GM13977 (cell line): ENCODE data around the gene TMEM117.

Experiments
- DNase-seq: peaks from one replicate; pipeline ENCODE4 v3.0.0; 2012; ENCODE audit warnings: low spot score
- in situ Hi-C: fragments of 300-500 bp; cut with MboI; formaldehyde crosslinking; loops from one replicate; pipeline ENCODE4 v1.12.0; 2022; ENCODE audit warnings: low sequenced_read_pairs, low pct_unique_long_range_greater_than_20kb, mixed read lengths, inconsistent platforms; ENCODE audit not compliant: unreplicated experiment
- TF ChIP-seq, protein P1 (sequence below): IDR thresholded peaks from 2 replicates; pipeline ENCODE4 v1.5.1; 2012; ENCODE audit warnings: mild to moderate bottlenecking, control low read depth; ENCODE audit not compliant: insufficient read depth; ENCODE audit errors: extremely low read depth, missing control alignments

TMEM117 gene

GRCh38 chr12:43964033-43964432, 128.2 kb downstream of the TMEM117 start:
- in situ Hi-C loops: no loop called here

GRCh38 chr12:43964961-43965360, 129.1 kb downstream of the TMEM117 start:
- in situ Hi-C loops: no loop called here
- DNase-seq: no peak
- TF ChIP-seq, protein P1, sequence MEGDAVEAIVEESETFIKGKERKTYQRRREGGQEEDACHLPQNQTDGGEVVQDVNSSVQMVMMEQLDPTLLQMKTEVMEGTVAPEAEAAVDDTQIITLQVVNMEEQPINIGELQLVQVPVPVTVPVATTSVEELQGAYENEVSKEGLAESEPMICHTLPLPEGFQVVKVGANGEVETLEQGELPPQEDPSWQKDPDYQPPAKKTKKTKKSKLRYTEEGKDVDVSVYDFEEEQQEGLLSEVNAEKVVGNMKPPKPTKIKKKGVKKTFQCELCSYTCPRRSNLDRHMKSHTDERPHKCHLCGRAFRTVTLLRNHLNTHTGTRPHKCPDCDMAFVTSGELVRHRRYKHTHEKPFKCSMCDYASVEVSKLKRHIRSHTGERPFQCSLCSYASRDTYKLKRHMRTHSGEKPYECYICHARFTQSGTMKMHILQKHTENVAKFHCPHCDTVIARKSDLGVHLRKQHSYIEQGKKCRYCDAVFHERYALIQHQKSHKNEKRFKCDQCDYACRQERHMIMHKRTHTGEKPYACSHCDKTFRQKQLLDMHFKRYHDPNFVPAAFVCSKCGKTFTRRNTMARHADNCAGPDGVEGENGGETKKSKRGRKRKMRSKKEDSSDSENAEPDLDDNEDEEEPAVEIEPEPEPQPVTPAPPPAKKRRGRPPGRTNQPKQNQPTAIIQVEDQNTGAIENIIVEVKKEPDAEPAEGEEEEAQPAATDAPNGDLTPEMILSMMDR: no peak

More at GRCh38 chr12:43964033-43964432, 128.2 kb downstream of the TMEM117 start:
- TF ChIP-seq, protein P1: no peak
- DNase-seq: no peak

DNA sequence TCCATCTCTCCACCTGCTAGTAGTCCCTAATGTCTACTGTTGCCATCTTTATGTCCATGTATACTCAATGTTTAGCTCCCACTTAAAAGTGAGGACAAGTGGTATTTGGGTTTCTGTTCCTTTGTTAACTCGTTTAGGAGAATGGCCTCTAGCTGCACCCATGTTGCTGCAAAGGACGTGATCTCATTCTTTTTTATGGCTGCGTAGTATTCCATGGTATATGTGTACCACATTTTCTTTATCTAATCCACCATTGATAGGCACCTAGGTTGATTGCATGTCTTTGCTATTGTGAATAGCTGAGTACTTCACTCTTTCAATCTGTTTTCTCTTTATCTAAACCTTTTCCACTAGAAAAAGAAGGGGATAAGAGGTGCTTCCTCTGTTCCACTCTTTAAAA, 130.0 kb downstream of the TMEM117 start:
- DNase-seq: no peak
- TF ChIP-seq, protein P1: no peak
- in situ Hi-C loops: no loop called here

DNA sequence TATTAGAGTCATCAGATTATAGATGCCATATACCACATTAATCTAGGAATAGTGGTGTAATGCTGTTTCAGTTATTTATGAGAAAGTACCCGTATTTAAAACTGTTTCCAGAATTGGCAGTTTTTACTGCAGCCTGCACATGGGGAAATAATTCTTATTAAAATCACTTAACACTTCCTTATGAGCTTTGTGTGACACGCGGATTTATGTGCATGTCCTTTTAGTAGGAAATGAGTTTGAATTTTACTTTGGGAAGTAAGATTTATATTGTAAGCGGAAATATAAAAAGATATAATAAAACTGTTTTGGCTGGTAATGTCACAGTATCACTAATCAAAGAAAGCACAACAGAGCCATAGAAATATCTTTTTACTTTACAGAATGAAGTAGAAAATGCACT, 132.9 kb downstream of the TMEM117 start:
- in situ Hi-C loops: no loop called here
- no peak for DNase-seq
- TF ChIP-seq, protein P1: no peak

DNA sequence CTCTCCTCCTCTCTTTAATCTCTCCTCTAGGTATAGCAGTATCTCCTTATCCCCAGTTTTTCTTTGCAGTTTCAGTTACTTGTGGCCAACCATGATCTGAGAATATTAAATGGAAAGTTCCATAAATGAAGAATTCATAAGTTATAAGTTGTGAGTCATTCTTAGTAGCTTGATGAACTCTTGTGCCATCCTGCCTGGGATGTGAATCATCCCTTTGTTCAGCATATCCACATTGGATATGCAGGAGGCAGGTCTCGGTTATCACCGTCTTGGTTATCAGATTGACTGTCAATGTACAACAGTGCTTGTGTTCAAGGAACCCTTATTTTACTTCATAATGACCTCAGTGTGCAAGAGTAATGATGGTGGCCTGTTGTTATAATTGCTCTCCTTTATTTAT, 134.0 kb downstream of the TMEM117 start:
- TF ChIP-seq, protein P1: no peak
- no peak for DNase-seq
- in situ Hi-C loops: no loop called here

DNA sequence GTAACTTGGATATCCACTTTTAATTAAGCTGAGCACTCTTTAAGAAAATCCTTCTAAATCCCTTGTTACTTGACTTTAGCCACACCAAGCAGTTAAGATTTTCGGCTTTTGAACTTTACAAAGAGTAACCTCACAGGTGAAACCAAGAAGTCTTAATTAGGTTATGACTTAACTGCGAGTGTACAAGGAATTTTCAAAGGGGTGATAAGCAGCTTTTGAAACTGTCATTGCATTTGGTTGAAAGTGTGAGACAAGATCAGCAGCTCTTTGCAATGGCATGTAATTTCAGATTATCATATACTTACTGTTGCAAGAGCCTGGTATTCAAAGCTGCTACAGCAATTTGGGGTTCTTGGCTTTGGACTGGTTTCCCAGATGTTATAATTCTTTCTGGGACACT, 137.5 kb downstream of the TMEM117 start:
- in situ Hi-C loops: no loop called here
- TF ChIP-seq, protein P1: no peak
- no peak for DNase-seq

DNA sequence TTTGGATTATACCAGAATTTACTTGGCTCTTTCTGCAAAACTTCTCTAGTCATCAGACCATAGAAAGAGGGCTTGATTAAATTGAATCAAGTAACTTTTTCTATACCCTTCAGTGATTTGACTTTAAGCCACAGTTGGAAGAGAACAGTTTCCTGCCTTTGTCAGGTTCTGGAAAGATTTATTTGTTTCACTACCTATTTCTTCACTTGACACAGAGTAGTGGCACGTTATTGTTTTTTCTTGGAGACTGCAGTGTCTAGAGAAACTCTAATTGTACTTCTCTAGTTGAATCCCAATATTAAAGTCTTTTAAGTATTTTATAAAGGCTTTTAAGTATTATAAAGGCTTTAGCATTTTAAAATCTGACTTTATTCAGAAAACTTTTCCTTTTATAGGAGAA, 138.1 kb downstream of the TMEM117 start:
- TF ChIP-seq, protein P1: no peak
- in situ Hi-C loops: no loop called here
- no peak for DNase-seq
